SK-N-SH (cell line): Measurements from ENCODE around the gene TPST2. TPM values are rescaled to one million over a fixed set of nuclear protein-coding genes. Genes with fewer than 3 reads are reported as not detected.

Experiments
- CTCF ChIA-PET: fragments of 300-600, 350-600 bp; formaldehyde crosslinking; extraction: SDS; loops from one replicate; lab custom pipeline; 2021; lab: Yijun Ruan, JAX
- POLR2A ChIA-PET: fragments of 350-600 bp; sonication (Branson Sonifier 250); formaldehyde crosslinking; extraction: SDS; loops from one replicate; lab custom pipeline; 2020; ENCODE audit warnings: antibody characterized with exemption, inconsistent platforms; lab: Yijun Ruan, JAX
- DNase-seq: peaks from one replicate; pipeline ENCODE4 v3.0.0; 2012
- H2AFZ ChIP-seq: fragments of 200-600 bp; sonication (generic); 2 replicates; pipeline ENCODE4 v1.8.1; 2016; ENCODE audit warnings: antibody characterized with exemption, mild to moderate bottlenecking, low read depth
- H3F3A ChIP-seq: fragments of 200-600 bp; sonication (generic); replicated peaks from 2 replicates; pipeline ENCODE3; 2016; ENCODE audit warnings: antibody characterized with exemption, mild to moderate bottlenecking; ENCODE audit not compliant: insufficient read depth
- H3K27ac ChIP-seq, 2 experiments: fragments of 200-500 bp in 1 of 2; fragments of 200-600 bp in 1 of 2; sonication (Bioruptor generic) in 1 of 2; sonication (generic), shearing (Covaris generic) in 1 of 2; 2 replicates each; pipeline versions ENCODE4 v1.5.1 to v1.6.1; 2014 to 2016; ENCODE audit warnings: low read depth in 2 of 2, inconsistent platforms in 1 of 2, low read length in 1 of 2, mild to moderate bottlenecking in 1 of 2, mixed read lengths in 1 of 2
- H3K27me3 ChIP-seq: fragments of 200-600 bp; sonication (generic), shearing (Covaris generic); 2 replicates; pipeline ENCODE4 v1.6.1; 2016; ENCODE audit warnings: mixed run types; ENCODE audit not compliant: insufficient read depth
- H3K36me3 ChIP-seq, 2 experiments: fragments of 200-500 bp in 1 of 2; fragments of 200-600 bp in 1 of 2; sonication (Bioruptor generic) in 1 of 2; sonication (generic) in 1 of 2; replicated peaks in 1 of 2; 2 replicates each; pipeline versions ENCODE3 to v1.5.1; 2014 to 2016; ENCODE audit warnings: low read length in 1 of 2, mild to moderate bottlenecking in 1 of 2; ENCODE audit not compliant: insufficient read depth in 2 of 2, control insufficient read depth in 1 of 2
- H3K4me1 ChIP-seq, 2 experiments: fragments of 200-500 bp in 1 of 2; fragments of 200-600 bp in 1 of 2; sonication (Bioruptor generic) in 1 of 2; sonication (generic), shearing (Covaris generic) in 1 of 2; 2 replicates each; pipeline versions ENCODE4 v1.5.1 to v1.6.1; 2014 to 2016; ENCODE audit warnings: low read depth in 1 of 2, low read length in 1 of 2, mixed run types in 1 of 2; ENCODE audit not compliant: insufficient read depth in 2 of 2, control insufficient read depth in 1 of 2
- H3K4me2 ChIP-seq: fragments of 200-600 bp; sonication (generic), shearing (Covaris generic); 2 replicates; pipeline ENCODE4 v1.6.1; 2017; ENCODE audit warnings: mixed run types
- H3K4me3 ChIP-seq, 2 experiments: fragments of 200-500 bp in 1 of 2; fragments of 200-600 bp in 1 of 2; sonication (Bioruptor generic) in 1 of 2; sonication (generic), shearing (Covaris generic) in 1 of 2; 2 replicates each; pipeline versions ENCODE4 v1.5.1 to v1.8.1; 2014 to 2016; ENCODE audit warnings: low read depth in 2 of 2, inconsistent platforms in 1 of 2, low read length in 1 of 2, mild to moderate bottlenecking in 1 of 2, mixed read lengths in 1 of 2, moderate library complexity in 1 of 2
- H3K79me2 ChIP-seq: fragments of 200-600 bp; sonication (generic); 2 replicates; pipeline ENCODE4 v1.8.1; 2017; ENCODE audit warnings: mild to moderate bottlenecking; ENCODE audit not compliant: insufficient read depth
- H3K9ac ChIP-seq: fragments of 200-600 bp; sonication (generic); 2 replicates; pipeline ENCODE4 v1.6.1; 2017; ENCODE audit warnings: mixed run types
- H3K9me2 ChIP-seq: fragments of 200-600 bp; sonication (generic); 2 replicates; pipeline ENCODE4 v1.6.1; 2017; ENCODE audit warnings: mixed run types
- H3K9me3 ChIP-seq: fragments of 200-600 bp; sonication (generic); 2 replicates; pipeline ENCODE4 v1.6.1; 2017; ENCODE audit warnings: mixed run types, mild to moderate bottlenecking, moderate library complexity
- H4K20me1 ChIP-seq: fragments of 200-600 bp; sonication (generic); 2 replicates; pipeline ENCODE4 v1.6.1; 2017; ENCODE audit warnings: mild to moderate bottlenecking, mixed run types; ENCODE audit not compliant: insufficient read depth
- CTCF ChIP-seq: fragments of 200-600 bp; sonication (generic); IDR thresholded peaks from 2 replicates; pipeline ENCODE4 v1.6.1; 2017; ENCODE audit warnings: antibody characterized with exemption, mild to moderate bottlenecking, moderate library complexity
- EP300 ChIP-seq, 2 experiments: IDR thresholded peaks; 2 replicates each; pipeline versions ENCODE4 v1.4.0 to v1.6.1; 2012; ENCODE audit warnings: borderline replicate concordance in 1 of 2, low read depth in 1 of 2, low read length in 1 of 2
- EZH2phosphoT487 ChIP-seq: fragments of 200-600 bp; sonication (generic); IDR thresholded peaks from 2 replicates; pipeline ENCODE4 v1.6.1; 2017; ENCODE audit warnings: low read depth, mixed run types, mild to moderate bottlenecking, antibody characterized with exemption, moderate library complexity, borderline replicate concordance
- FOXM1 ChIP-seq: IDR thresholded peaks from 2 replicates; pipeline ENCODE4 v1.4.0; 2012; ENCODE audit warnings: low read depth, mild to moderate bottlenecking
- GATA2 ChIP-seq: sonication (generic); formaldehyde crosslinking; IDR thresholded peaks from 2 replicates; pipeline ENCODE4 v1.5.0; 2020; ENCODE audit warnings: mild to moderate bottlenecking, missing genetic modification reagents
- JUND ChIP-seq: IDR thresholded peaks from 2 replicates; pipeline ENCODE4 v1.4.0; 2012
- MAX ChIP-seq: IDR thresholded peaks from 2 replicates; pipeline ENCODE4 v1.4.0; 2012; ENCODE audit warnings: low read depth
- MEF2A ChIP-seq: IDR thresholded peaks from 2 replicates; pipeline ENCODE4 v1.4.0; 2012; ENCODE audit warnings: low read depth, borderline replicate concordance
- NFIC ChIP-seq: IDR thresholded peaks from 2 replicates; pipeline ENCODE4 v1.4.0; 2012; ENCODE audit warnings: borderline replicate concordance
- PBX3 ChIP-seq: IDR thresholded peaks from 2 replicates; pipeline ENCODE4; 2012
- REST ChIP-seq: IDR thresholded peaks from 2 replicates; pipeline ENCODE4 v1.6.1; 2012; ENCODE audit warnings: mild to moderate bottlenecking, low read depth, low read length, moderate library complexity
- RXRA ChIP-seq: IDR thresholded peaks from 2 replicates; pipeline ENCODE4 v1.4.0; 2012; ENCODE audit warnings: low read depth, mild to moderate bottlenecking, borderline replicate concordance
- SIN3A ChIP-seq: IDR thresholded peaks from 2 replicates; pipeline ENCODE4 v1.6.1; 2012; ENCODE audit warnings: low read depth, mild to moderate bottlenecking, low read length, moderate library complexity, borderline replicate concordance
- TCF12 ChIP-seq: IDR thresholded peaks from 2 replicates; pipeline ENCODE4 v1.4.0; 2012
- USF2 ChIP-seq: fragments of 150-350 bp; IDR thresholded peaks from 2 replicates; pipeline ENCODE4 v1.6.1; 2017; ENCODE audit warnings: antibody characterized with exemption, low read length, low read depth, borderline replicate concordance
- ZBTB33 ChIP-seq: IDR thresholded peaks from 2 replicates; pipeline ENCODE4 v1.4.0; 2012; ENCODE audit warnings: low read depth, borderline replicate concordance
- WGBS: methylation state at CpG from one replicate; pipeline ENCODE4 v1.1.6; 2017; ENCODE audit warnings: low lambda C conversion rate; 5-methylcytosine and 5-hydroxymethylcytosine counted together
- polyA plus RNA-seq, 3 experiments: library from polyadenylated mRNA; depleted of rRNA; stranded (reverse); fragments of >200 nt; gene quantifications; 2 replicates each; pipeline ENCODE4 v1.2.3, GENCODE V29; 2012

Gene TPST2
- polyA plus RNA-seq, 1 of the 3 experiments (the other 2 are of a cell fraction) = 58.4 TPM

GRCh38 chr22:26597480-26597879 is 7.5 kb upstream of the TPST2 start:
- Histone ChIP-seq H3K4me3 (no peak overlapping the region), H4K20me1 (no peaks in the 10 kb centered on the region), H3K36me3 (no peaks in the 10 kb centered on the region), H3F3A (no peaks in the 10 kb centered on the region), H3K27me3 (0 out of 2 replicates have a peak, but pooled peaks cover 4% of the 10 kb centered on the region), H3K79me2 (no peaks in the 10 kb centered on the region), H3K9me3 (no peaks in the 10 kb centered on the region), H2AFZ (no peak overlapping the region), H3K9ac (no peak overlapping the region)
- CTCF ChIA-PET = no interaction called here
- 81% methylated on average over 4 of the region's 4 CpGs for WGBS
- TF ChIP-seq GATA2 (CRISPR knock-in tag) (no peak), EZH2phosphoT487 (no peak), FOXM1 (no peak), MEF2A (no peak)
- TF ChIP-seq, all 33 proteins: peak for 0
- H3K4me2 ChIP-seq = no peak overlapping the region
- POLR2A ChIA-PET = no interaction called here
- no peak for DNase-seq
- peaks cover 0 to 5% of the 10 kb centered on the region in 2 experiments; a peak in 1 of 4 replicates for H3K4me1 ChIP-seq
- no peak overlapping the region for H3K27ac ChIP-seq
- no peaks in the 10 kb centered on the region for H3K9me2 ChIP-seq

- TF ChIP-seq ZBTB33 (no peak), JUND (no peak), NFIC (no peak), TCF12 (no peak), CTCF (no peak), USF2 (no peak), MAX (no peak), RXRA (no peak), SIN3A (no peak), EP300 (IDR thresholded peaks at IDR 0.05; ENCODE audit: borderline replicate concordance in 1 of 2, low read depth in 1 of 2, low read length in 1 of 2) (no peak), EZH2phosphoT487 (no peak), PBX3 (no peak), REST (no peak)
- Histone ChIP-seq H3K27me3 (0 out of 2 replicates have a peak, but pooled peaks cover 4% of the 10 kb centered on the region), H4K20me1 (no peaks in the 10 kb centered on the region), H3F3A (no peaks in the 10 kb centered on the region), H3K4me1 (peaks cover 0 to 5% of the 10 kb centered on the region in 2 experiments; a peak in 1 of 4 replicates), H3K9ac (no peak overlapping the region), H3K79me2 (no peaks in the 10 kb centered on the region), H2AFZ (no peak overlapping the region), H3K36me3 (no peaks in the 10 kb centered on the region), H3K4me2 (no peak overlapping the region), H3K27ac (no peak overlapping the region), H3K9me2 (no peaks in the 10 kb centered on the region), H3K4me3 (no peak overlapping the region), H3K9me3 (no peaks in the 10 kb centered on the region)
- DNase-seq = no peak
- WGBS = 61% methylated on average over 4 of the region's 4 CpGs
- ChIA-PET CTCF (no interaction called here), POLR2A (no interaction called here)
Measured at GRCh38 chr22:26597026-26597425, 7.1 kb upstream of the TPST2 start.
